Central memory CD8-positive, alpha-beta T cell (primary cell): ENCODE data around the gene YPEL2.
"Not testable (repeated sequence)": the region's sequence is repeated elsewhere in the genome, so short reads cannot be mapped to it uniquely, and the experiment has no call there.

ENCODE experiments used
- ATAC-seq: fragments of 150-1000 bp; cut with Tn5 transposase; replicated peaks from 2 replicates; pipeline ENCODE4 v1.10.0; 2022; ENCODE audit warnings: mild to moderate bottlenecking, moderate FRiP score, moderate number of reproducible peaks; ENCODE audit not compliant: poor library complexity, severe bottlenecking; ENCODE audit errors: extremely low read depth
- DNase-seq, 2 donors: peaks; one replicate each; pipeline ENCODE4 v3.0.0; 2021; ENCODE audit warnings: low spot score in 2 of 2
- H3K27ac Mint-ChIP-seq: one replicate; pipeline ENCODE4 v1.8.0; 2022; ENCODE audit warnings: low read depth, mild to moderate bottlenecking, moderate library complexity, mixed read lengths
- H3K27me3 Mint-ChIP-seq: one replicate; pipeline ENCODE4 v1.8.0; 2022; ENCODE audit warnings: mixed read lengths
- H3K36me3 Mint-ChIP-seq: one replicate; pipeline ENCODE4 v1.8.0; 2022; ENCODE audit warnings: mild to moderate bottlenecking, moderate library complexity, mixed read lengths; ENCODE audit not compliant: insufficient read depth
- H3K4me1 Mint-ChIP-seq: one replicate; pipeline ENCODE4 v1.8.0; 2022; ENCODE audit warnings: mixed read lengths
- H3K4me3 Mint-ChIP-seq: one replicate; pipeline ENCODE4 v1.8.0; 2022; ENCODE audit warnings: mild to moderate bottlenecking, moderate library complexity, mixed read lengths
- H3K9me3 Mint-ChIP-seq: one replicate; pipeline ENCODE4 v1.8.0; 2022; ENCODE audit warnings: mixed read lengths

YPEL2 gene

GRCh38 chr17:59331129-59331928 lies at the start of gene YPEL2:
YPEL2 (plus strand) TSS chr17:59331655; CDS start chr17:59353410, 21,755 bp downstream.
- H3K4me1 Mint-ChIP-seq, result peaks cover 60% of the 10 kb centered on the region
- H3K9me3 Mint-ChIP-seq, result no peaks in the 10 kb centered on the region
- no peaks in the 10 kb centered on the region for H3K27me3 Mint-ChIP-seq
- peaks cover 10% of the 10 kb centered on the region for H3K36me3 Mint-ChIP-seq
- H3K27ac Mint-ChIP-seq, result peak within 1 kb of the TSS; percentile 93
- peak; percentile 68 to 74 for DNase-seq
- ATAC-seq, result peak; percentile 85
- H3K4me3 Mint-ChIP-seq, result peak within 1 kb of the TSS; percentile 86

- H3K27me3 Mint-ChIP-seq, result no peaks in the 10 kb centered on the region
- no peak for DNase-seq
- no peaks in the 10 kb centered on the region for H3K4me1 Mint-ChIP-seq
- ATAC-seq, result no peak
- no peaks in the 10 kb centered on the region for H3K9me3 Mint-ChIP-seq
- no peak overlapping the region for H3K4me3 Mint-ChIP-seq
- peaks cover 1% of the 10 kb centered on the region for H3K36me3 Mint-ChIP-seq
- no peak overlapping the region for H3K27ac Mint-ChIP-seq
Measured at GRCh38 chr17:59284317-59284716, 47.1 kb upstream of the YPEL2 start.

GRCh38 chr17:59287452-59287851 lies 44.0 kb upstream of the YPEL2 start:
- Mint-ChIP-seq H3K27me3 (no peaks in the 10 kb centered on the region), H3K36me3 (no peaks in the 10 kb centered on the region), H3K4me1 (no peaks in the 10 kb centered on the region), H3K4me3 (no peak overlapping the region), H3K27ac (no peak overlapping the region), H3K9me3 (no peaks in the 10 kb centered on the region)
- no peak for ATAC-seq
- DNase-seq, result no peak

- Mint-ChIP-seq H3K27me3 (no peaks in the 10 kb centered on the region), H3K4me1 (no peaks in the 10 kb centered on the region), H3K27ac (no peak overlapping the region), H3K9me3 (no peaks in the 10 kb centered on the region), H3K36me3 (no peaks in the 10 kb centered on the region), H3K4me3 (no peak overlapping the region)
- ATAC-seq, result no peak
- DNase-seq, result no peak
Measured at GRCh38 chr17:59287891-59288290, 43.6 kb upstream of the YPEL2 start.

- DNase-seq (no peak), ATAC-seq (no peak)
- Mint-ChIP-seq H3K27ac (no peak overlapping the region), H3K27me3 (no peaks in the 10 kb centered on the region), H3K9me3 (no peaks in the 10 kb centered on the region), H3K4me1 (no peaks in the 10 kb centered on the region), H3K4me3 (no peak overlapping the region), H3K36me3 (no peaks in the 10 kb centered on the region)
Measured at GRCh38 chr17:59289981-59290301, 41.5 kb upstream of the YPEL2 start.

- H3K27ac Mint-ChIP-seq, DNase-seq, H3K36me3 Mint-ChIP-seq, H3K4me3 Mint-ChIP-seq, H3K9me3 Mint-ChIP-seq, H3K4me1 Mint-ChIP-seq, H3K27me3 Mint-ChIP-seq, ATAC-seq: not testable (repeated sequence)
Measured at GRCh38 chr17:59290302-59290998, 41.0 kb upstream of the YPEL2 start.

- Mint-ChIP-seq H3K27ac (no peak overlapping the region), H3K4me1 (no peaks in the 10 kb centered on the region), H3K36me3 (no peaks in the 10 kb centered on the region), H3K27me3 (no peaks in the 10 kb centered on the region), H3K9me3 (no peaks in the 10 kb centered on the region), H3K4me3 (no peak overlapping the region)
- DNase-seq, result no peak
- ATAC-seq, result no peak
Measured at GRCh38 chr17:59292174-59292523, 39.3 kb upstream of the YPEL2 start.

GRCh38 chr17:59296190-59296589 lies 35.3 kb upstream of the YPEL2 start:
- no peak for DNase-seq
- Mint-ChIP-seq H3K9me3 (no peaks in the 10 kb centered on the region), H3K36me3 (no peaks in the 10 kb centered on the region), H3K4me1 (no peaks in the 10 kb centered on the region), H3K4me3 (no peak overlapping the region), H3K27me3 (no peaks in the 10 kb centered on the region), H3K27ac (no peak overlapping the region)
- ATAC-seq, result no peak

GRCh38 chr17:59298521-59298920 lies 32.9 kb upstream of the YPEL2 start:
- no peak overlapping the region for H3K27ac Mint-ChIP-seq
- H3K4me3 Mint-ChIP-seq, result no peak overlapping the region
- H3K4me1 Mint-ChIP-seq, result no peaks in the 10 kb centered on the region
- ATAC-seq (no peak), DNase-seq (no peak)
- no peaks in the 10 kb centered on the region for H3K36me3 Mint-ChIP-seq
- H3K9me3 Mint-ChIP-seq, result no peaks in the 10 kb centered on the region
- H3K27me3 Mint-ChIP-seq, result no peaks in the 10 kb centered on the region

GRCh38 chr17:59299400-59300092 lies 31.9 kb upstream of the YPEL2 start:
- Mint-ChIP-seq H3K4me1 (no peaks in the 10 kb centered on the region), H3K27me3 (no peaks in the 10 kb centered on the region), H3K9me3 (no peaks in the 10 kb centered on the region), H3K36me3 (no peaks in the 10 kb centered on the region), H3K4me3 (no peak overlapping the region), H3K27ac (no peak overlapping the region)
- no peak for DNase-seq
- no peak for ATAC-seq

GRCh38 chr17:59300941-59301340 lies 30.5 kb upstream of the YPEL2 start:
- no peak overlapping the region for H3K4me3 Mint-ChIP-seq
- ATAC-seq, result no peak
- no peaks in the 10 kb centered on the region for H3K4me1 Mint-ChIP-seq
- H3K27me3 Mint-ChIP-seq, result peaks cover 6% of the 10 kb centered on the region
- no peak for DNase-seq
- no peaks in the 10 kb centered on the region for H3K36me3 Mint-ChIP-seq
- no peaks in the 10 kb centered on the region for H3K9me3 Mint-ChIP-seq
- H3K27ac Mint-ChIP-seq, result no peak overlapping the region

GRCh38 chr17:59304811-59305210 lies 26.6 kb upstream of the YPEL2 start:
- H3K36me3 Mint-ChIP-seq, result peaks cover 2% of the 10 kb centered on the region
- no peaks in the 10 kb centered on the region for H3K9me3 Mint-ChIP-seq
- no peak for ATAC-seq
- H3K4me3 Mint-ChIP-seq, result no peak overlapping the region
- H3K27ac Mint-ChIP-seq, result no peak overlapping the region
- H3K4me1 Mint-ChIP-seq, result no peaks in the 10 kb centered on the region
- no peak for DNase-seq
- H3K27me3 Mint-ChIP-seq, result peaks cover 6% of the 10 kb centered on the region
